HG03432 (cell line): ENCODE measurements around the gene FOXK1.

Experiments
- ATAC-seq: cut with Tn5 transposase; IDR thresholded peaks from one replicate; pipeline ENCODE4 v1.9.1; 2021; ENCODE audit warnings: mild to moderate bottlenecking, moderate library complexity; ENCODE audit not compliant: unreplicated experiment

FOXK1 gene

GRCh38 chr7:4815609-4816418 lies 133.7 kb downstream of the FOXK1 start:
- ATAC-seq: no peak

DNA sequence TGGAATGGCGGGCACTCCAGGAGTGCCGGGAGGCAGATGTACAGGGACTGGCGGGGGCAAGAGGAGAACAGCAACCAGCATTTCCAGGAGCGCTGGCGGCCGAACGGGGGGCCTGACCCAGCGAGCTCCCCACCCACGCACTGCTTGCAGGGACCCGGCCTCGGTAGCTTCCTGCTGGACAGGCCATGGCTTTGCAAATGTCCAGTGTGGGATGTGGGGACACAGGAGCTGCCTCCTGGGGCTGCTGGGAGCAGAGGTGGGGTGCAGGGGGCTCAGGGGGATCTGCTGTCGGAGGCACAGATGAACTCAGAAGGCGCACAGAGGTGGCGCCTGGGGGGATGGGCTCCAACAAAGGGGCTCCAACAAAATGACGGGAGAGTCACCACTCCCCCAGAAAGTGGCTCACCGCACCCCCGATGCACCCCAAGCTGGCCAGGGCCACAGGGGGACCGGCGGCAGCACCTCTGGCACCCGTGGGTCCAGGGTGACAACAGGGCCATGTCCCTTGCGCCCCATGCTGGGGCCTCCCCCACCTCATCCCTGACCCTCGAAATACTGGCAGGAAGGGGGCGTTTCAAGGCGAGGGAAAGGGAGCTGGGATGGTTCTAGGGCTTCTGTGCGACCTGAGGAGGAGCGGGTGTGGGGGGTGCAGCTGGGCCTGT lies 134.5 kb downstream of the FOXK1 start:
- ATAC-seq: no peak

- no peak for ATAC-seq
Measured at GRCh38 chr7:4817178-4817901, 135.2 kb downstream of the FOXK1 start.

GRCh38 chr7:4818000-4818794 lies 136.1 kb downstream of the FOXK1 start:
- ATAC-seq: no peak

- no peak for ATAC-seq
Measured at GRCh38 chr7:4819560-4820404, 137.7 kb downstream of the FOXK1 start.

DNA sequence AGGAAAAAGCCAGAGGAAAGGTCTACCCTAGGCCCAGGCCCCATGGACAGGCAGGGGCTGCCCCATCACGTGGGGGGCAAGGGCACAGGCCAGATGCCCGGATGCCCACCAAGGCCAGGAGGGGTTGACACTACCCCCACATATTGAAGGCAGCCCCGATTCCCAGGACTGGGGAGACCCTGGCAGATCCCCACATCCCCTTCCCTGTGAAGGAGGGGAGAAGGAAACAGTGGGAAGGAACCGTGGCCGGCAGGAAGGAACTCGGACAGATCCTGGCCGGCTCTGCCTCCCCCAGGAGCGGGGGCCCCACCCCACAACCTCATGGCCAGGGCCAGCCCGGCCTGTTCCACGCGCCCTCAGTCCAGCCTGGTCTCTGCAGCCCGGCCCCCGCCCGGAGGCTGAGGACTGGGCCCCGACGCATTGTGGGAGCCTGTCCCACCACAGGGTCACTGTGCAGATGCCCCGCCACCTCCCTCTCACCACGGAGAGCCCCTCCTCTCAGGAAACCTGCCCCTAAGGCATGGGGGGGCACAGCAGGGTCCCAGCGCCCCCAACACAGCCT lies 138.4 kb downstream of the FOXK1 start:
- no peak for ATAC-seq
